ENCODE data around the gene CHMP4A.
"Not testable (repeated sequence)": the region's sequence is repeated elsewhere in the genome, so short reads cannot be mapped to it uniquely, and the experiment has no call there.

Gene CHMP4A

GRCh38 chr14:24246765-24247212 lies 33.5 kb upstream of the CHMP4A start:
- DNase-seq, result no peak

GRCh38 chr14:24245350-24245749 lies 32.1 kb upstream of the CHMP4A start:
- not testable (repeated sequence) for DNase-seq

- peak; percentile 7 for DNase-seq
These were observed 30.1 kb upstream of the CHMP4A start for GRCh38 chr14:24243336-24243836.

DNA sequence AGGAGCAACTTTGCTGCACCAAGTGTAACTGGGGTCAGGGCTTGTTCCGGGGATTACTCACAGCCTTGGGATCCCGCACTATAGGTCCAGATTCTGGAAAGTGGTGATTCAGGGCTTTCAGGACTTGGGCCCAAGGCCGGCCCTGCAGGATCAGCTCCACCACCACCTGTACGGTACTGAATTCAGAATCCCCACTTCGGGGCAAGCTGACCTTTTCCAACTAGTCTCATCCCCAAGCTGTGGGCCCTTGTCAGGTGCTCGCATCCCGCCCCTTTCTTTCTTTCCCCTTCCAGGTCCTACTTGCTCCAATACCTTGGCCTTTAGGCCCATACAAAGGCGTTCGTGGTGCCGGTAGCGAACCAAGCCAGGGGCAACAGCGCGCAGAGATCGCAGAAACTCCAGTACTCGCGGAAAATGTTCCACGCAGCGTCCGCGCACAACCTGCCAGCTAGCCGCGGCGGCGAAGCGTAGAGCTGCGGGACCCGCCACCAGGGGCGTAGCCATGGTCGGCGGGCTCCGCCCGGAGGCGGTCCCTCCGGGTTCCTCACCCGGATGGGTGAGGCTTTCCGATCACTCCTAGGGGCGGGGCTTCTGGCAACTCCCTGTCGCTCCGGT lies 28.6 kb upstream of the CHMP4A start:
- DNase-seq, result peak; percentile 89

GRCh38 chr14:24240110-24240918 lies 27.0 kb upstream of the CHMP4A start:
- no peak for DNase-seq

DNA sequence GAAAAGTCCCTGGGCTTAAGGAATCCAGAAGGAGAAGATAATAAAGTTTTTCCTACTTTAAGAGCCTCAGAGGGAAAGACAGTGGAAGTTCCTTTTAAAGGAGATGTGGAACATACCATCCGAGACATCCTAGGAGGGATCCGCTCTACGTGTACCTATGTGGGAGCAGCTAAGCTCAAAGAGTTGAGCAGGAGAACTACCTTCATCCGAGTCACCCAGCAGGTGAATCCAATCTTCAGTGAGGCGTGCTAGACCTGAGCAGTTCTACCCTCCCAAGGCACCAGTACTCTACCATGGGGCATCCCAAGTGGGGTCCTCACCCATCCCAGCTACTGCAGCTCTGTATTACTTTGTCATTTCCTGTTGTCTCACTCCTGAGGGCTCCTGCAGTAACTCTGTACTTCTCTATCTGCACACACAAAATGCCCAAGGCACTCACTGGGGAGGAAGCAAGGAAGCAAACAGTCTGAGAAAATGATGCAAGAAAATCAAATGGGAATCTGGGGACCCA lies 25.3 kb upstream of the CHMP4A start:
- no peak for DNase-seq

DNA sequence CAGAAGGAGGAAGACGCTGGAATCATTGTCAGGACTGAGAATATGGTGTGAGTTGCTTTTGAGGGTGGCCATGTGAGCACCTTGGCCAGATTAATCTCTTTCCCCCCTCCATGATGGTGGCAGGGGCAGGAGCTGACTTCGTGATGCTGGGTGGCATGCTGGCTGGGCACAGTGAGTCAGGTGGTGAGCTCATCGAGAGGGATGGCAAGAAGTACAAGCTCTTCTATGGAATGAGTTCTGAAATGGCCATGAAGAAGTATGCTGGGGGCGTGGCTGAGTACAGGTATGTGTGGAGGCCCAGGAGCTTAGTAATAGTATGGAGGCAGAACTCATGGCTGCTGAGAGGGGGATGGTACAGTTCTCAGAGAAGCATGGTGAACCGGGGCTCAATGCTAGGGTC lies 24.8 kb upstream of the CHMP4A start:
- no peak for DNase-seq

GRCh38 chr14:24237463-24237955 lies 24.2 kb upstream of the CHMP4A start:
- no peak for DNase-seq

DNA sequence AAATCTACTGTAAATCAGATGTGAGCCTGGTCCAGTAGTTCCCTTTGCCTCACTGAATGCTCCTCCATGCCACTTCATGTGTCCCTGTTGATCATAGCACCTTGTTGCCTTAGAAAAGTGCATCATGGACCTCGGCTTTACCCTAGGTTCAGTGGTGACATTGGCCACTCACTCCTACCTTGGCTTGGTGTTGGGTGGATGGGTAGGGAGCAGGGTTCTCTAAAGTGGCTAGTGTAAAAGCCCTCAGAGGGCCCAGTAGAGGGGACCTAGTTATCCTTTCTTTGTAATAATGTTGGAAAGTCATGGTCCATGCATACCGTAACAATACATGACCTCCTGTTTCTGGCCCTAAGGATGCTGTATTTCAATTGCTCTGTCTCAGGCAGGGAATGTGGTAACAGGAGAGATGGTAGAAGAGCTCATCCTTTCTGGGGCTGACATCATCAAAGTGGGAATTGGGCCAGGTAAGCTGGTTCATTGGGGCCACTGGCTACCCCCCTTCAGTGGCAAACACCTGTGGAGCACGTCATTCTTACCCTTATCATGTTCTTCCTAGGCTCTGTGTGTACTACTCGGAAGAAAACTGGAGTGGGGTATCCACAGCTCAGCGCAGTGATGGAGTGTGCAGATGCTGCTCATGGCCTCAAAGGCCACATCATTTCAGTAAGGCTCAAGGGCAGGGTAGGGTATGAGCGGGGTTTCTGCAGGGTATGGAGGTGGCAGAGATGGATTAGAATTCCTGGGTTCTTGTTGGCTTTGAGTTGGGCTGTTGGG lies 23.6 kb upstream of the CHMP4A start:
- DNase-seq, result no peak

- DNase-seq, result no peak
These were observed 22.8 kb upstream of the CHMP4A start for GRCh38 chr14:24235804-24236688.

DNA sequence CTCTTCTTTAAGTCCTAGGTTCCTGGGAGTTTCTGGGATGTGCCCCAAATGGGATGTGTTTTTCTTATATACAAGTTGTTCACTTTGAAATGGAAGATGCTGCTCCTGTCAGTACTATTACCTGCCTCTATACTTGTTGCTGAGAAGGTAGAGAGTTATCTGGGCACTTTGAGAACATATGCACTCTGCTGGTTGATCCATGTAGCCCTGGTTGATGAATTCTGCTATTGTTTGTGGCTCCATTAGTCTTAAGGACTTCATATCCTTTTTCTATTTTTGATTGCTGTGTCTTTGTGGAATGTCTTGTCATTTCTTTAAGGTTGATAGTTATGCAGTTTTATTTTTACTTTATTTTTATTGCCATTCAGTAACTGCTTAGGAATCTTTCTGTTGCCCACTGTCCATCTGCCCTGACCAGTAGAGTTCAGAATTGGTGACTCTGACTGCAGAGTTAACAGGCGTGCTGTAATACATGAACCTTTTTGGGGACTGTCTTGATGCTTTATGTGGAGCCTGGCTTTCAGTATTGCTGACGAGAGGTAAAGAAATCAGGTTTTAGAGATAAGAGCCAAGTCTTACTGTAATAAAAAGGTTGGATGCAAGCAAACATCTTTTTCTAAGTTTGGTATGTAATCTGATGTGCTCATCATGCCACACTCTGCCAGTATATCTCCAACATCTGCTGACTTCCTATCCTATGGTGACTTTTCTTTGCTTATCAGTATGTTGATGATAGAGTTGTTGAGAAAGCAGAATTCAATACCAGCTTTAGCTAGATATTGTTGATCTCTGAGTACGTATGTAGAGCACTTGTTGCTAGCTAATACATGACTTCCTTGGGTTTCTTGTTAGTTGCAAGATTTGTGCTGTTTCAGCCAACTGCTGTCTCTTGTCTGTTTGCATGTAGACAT lies 21.1 kb upstream of the CHMP4A start:
- DNase-seq, result no peak

GRCh38 chr14:24233538-24233866 lies 20.2 kb upstream of the CHMP4A start:
- DNase-seq, result no peak

- DNase-seq, result no peak
These were observed 19.6 kb upstream of the CHMP4A start, which contains the start of gene GMPR2 for GRCh38 chr14:24232645-24233537. GMPR2 (plus strand) TSS chr14:24232929; CDS start chr14:24233254, 325 bp downstream.

GRCh38 chr14:24232121-24232644 lies 18.9 kb upstream of the CHMP4A start, which contains the start of gene NEDD8:
NEDD8 (minus strand) TSS chr14:24232367; CDS start chr14:24232267, 100 bp downstream.
- peak; percentile 79 for DNase-seq

DNA sequence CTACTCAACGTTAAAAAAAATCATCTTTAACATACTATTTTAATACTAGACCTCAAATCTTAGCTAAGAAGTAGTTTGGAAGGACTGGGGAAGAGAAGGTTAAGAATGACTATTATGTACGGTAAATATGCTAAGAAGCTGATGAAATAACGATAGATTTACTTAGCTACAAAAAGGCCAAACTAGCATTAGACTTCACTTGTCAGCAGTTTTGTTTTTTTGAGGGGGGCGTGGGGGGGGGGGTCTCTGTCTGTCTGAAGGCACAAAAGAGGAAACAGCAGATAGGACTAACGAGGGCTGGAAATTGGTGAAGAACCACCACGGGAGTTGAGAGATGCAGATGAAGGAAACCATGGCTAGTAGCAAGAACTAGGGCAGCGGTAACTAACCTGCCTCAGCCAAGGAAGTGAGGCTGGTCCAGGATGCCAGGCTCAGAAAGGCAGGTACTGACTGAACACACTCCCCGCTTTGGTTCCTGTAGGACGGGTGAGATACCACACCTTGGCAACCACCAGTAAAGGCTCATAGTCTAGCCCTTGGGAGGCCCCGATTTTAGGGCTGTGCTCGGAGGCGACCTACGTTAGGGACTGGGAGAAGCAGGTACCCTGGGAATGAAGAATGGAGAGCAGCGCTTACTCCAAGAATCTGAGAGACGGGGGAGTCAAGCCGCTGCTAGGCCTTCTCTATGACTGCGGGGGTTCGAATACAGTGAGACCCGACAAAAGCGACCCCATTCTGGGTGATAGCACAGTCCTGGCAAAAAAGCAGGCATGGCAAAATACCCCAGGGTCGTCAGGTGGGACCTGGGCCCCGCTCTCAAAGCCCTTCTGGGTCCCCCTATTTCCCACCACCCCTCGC lies 18.2 kb upstream of the CHMP4A start:
- no peak for DNase-seq

GRCh38 chr14:24228902-24229301 lies 15.6 kb upstream of the CHMP4A start:
- no peak for DNase-seq

DNA sequence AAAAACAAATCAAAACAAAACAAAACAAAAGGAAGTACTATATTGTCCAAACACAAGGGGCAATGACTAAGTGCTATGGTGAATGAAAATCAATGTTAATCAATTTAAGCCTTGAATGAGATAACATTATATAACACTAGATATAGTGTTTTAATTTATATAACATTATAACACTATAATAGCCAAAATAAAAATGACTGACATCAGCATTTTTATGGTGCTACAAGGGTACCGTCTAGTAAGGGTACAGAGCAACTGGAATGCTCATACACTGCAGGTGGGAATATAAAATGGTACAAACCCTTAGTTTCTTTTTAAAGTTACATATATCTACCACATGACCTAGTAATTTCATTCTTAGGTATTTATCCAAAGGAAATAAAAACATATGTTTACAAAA lies 13.2 kb upstream of the CHMP4A start:
- no peak for DNase-seq

DNA sequence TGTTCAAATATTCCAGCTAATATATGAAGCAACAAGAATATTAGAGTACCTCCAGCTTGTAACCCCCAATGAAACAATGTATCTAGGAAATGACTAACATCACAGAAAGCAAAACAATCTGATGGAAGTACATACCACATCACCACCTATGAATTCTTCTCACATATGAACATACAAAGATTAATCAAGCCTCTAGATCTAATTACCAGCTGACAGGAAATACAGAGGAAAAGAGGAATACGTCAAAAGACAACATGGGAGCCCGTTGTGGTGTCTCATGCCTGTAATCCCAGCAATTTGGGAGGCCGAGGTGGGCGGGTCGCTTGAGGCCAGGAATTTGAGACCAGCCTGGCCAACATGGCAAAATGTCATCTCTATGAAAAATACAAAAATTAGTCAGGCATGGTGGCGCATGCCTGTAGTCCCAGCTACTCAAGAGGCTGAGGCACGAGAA lies 11.4 kb upstream of the CHMP4A start:
- no peak for DNase-seq
